Right forelimb (tissue), 1 donor: ENCODE data around the gene DNAI7.

Experiments used
- DNase-seq: peaks from one replicate; pipeline ENCODE4 v3.0.0-alpha.2; 2018

The DNAI7 gene

DNA sequence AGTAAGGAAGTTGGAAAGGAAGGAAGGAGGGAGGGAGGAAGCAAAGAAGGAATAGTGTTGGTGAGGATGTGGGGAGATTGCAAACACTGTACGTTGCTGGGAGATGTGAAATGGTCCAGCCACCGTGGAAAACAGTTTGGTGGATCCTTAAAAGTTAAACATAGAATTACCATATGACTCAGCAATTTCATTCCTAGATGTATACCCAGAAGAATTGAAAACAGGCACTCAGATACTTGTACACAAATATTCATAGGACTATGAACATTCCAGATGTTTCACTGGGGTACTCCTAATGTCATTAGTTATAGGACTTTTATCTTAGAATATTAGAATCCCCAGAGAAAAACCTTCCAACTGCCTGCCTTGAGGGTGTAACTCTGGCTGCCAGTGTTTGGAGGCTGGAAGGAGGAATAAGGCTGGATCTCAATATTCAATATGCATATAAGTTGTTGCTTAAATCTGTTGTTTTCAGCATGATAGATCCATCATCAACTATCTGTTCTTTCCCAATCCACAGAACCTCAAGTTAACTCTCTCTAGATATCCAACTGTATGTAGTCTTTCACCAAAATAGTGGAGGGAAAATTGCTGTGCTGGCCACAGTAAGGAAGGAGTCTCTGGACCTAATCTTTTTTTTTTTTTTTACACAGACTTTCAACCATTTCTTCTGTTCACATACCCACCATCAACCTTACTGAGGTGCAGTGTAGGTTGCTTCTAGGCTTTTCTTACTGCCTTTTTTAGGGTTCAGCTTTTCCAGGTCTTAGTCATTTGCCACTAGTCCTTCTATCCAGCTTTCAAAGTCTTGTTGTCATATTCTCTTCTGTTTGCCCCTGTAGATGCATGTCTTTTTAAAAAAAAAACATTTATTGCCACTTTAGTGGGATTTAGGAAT, 94.5 kb downstream of the DNAI7 start:
- no peak for DNase-seq

DNA sequence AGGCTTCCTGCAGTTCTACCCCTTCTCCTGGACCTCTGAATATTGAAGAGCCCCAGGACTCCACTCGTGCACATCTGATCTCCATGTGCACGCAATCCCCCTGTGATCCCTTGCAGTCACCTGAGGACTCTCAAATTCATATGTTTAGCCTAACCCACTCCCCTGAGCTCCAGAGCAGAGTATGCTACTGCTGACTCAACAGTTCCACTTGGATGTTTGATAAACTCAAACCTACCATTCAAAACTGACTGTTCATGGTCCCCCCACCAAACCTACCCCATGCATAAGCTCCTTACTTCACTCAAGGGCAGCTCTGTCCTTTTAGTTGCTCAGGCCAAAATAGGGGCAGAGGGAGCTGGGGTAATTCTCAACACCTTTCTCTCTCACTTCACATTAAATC, 96.0 kb downstream of the DNAI7 start:
- DNase-seq, result no peak

DNA sequence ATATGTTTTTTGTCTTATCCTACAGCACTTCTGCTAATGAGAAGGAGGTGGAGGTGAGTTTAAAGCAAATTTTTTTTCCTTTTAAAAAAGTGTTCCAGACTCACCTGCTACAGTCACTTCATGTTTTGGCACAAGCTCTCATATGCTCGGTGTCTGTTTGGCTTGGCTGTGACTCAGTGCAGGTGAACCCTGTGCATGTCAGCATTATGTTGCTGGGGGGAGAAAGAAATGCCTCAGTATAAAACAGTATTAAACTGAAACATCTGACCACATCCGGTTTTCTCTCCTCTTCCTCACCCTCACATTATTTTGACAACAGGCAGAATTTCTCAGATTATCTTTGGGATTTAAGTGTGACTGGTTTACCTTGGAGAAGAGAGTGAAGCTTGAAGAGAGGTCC, 105.2 kb downstream of the DNAI7 start:
- DNase-seq, result no peak

DNA sequence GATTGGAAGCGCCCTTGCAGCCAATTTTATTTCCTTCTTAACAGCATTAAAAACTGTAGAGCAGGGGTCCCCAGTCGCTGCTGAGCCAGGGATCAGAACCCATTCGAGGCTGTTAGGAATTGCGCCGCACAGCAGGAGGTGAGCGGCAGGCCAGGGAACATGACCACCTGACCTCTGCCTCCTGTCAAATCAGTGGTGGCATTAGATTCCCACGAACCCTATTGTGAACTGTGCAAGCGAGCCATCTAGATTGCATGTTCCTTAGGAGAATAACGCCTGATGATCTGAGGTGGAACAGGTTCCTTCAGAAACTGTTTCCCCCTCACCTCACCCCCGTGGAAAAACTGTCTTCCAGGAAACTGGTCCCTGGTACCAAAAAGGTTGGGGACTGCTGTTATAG, 107.4 kb downstream of the DNAI7 start:
- no peak for DNase-seq

DNA sequence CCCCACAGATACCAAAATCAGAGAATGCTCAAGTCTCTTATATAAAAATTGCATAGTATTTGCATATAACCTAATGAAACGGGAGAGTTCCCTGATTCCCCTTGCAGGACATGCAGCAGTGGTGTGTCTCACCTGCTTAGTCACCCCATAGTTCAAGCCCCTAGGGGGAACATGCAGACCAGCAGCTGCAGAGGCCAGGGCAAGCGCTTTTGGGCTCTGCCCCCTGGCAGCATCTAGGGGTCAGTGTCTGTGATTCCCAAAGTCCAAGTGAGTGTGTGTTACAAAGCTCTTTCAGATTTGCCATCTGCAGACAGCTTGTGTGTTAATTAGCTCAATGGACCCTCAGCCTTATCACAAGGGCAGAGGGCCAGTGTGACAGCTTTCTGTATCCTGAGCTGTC, 110.1 kb downstream of the DNAI7 start:
- DNase-seq, result no peak

DNA sequence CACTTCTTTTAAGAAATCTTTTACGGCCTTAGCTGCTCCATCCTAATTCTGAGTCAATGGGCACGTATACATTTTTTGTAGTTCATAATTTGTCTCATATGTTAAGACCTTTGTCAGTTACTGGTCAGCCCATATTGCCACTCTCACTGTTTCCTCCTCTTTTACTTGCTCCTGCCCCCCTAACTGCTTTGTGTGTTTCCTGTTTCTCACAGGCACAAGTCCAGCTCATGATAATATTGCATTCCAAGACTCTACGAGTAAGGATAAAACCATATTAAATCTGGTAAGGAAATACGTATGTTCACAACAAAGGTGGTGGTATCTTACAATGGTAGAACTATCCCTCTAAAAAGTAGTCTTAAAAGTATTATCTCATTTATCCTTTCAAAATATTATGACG, 111.7 kb downstream of the DNAI7 start:
- DNase-seq, result no peak

DNA sequence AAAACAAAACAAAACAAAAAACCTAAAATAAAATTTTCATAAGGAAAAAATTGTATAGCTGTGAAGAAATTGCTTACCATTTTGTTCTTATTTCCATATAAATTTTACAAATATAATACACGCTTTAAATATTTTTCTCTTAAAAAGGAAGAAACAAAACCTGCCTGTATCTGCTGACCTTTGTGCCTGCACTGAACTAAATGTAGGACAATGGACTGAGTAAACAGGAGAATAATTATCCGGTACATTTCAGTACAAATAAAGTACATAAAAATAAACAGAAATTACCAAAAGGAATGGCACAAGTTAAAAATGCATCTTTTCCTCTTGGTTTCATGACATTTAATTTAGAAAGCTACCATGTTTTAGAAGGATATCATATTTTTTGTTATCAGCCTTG, 112.3 kb downstream of the DNAI7 start:
- DNase-seq, result no peak

DNA sequence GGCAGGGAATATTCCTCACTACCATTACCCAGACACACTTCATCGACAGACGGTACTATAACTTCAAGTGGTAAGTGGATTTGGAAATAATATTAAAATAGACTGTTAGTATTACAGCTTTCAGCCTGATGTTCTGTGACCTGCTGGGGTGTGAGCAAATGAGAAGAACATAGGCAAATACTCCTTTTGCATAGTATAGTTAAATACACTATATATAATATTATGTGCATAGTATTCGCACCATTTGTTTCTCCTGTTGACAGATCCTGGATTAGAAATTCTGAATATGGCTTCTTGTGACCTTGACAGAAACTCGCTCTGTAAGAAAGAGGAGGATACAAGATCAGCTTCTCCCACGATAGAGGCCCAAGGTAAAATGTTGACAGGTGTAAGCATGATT, 115.6 kb downstream of the DNAI7 start:
- no peak for DNase-seq

DNA sequence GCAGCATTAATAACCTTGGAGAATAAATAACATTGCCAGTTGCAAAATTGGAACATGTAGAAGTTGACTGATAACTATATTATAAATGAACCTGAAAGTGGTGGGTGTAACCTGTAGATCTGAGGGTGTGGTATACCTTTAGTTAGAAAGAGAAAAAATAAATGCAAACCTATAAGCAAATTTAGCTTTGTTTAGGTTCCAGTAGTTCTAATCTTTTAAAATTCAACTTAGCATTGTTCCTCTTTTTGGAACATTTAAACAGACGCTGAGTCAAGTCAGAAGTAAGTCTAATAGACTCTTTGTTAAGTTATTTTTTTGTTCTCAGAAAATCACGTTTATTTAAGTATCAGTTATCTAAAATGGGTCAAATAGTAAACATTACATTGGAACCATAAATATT, 120.0 kb downstream of the DNAI7 start:
- DNase-seq, result no peak

DNA sequence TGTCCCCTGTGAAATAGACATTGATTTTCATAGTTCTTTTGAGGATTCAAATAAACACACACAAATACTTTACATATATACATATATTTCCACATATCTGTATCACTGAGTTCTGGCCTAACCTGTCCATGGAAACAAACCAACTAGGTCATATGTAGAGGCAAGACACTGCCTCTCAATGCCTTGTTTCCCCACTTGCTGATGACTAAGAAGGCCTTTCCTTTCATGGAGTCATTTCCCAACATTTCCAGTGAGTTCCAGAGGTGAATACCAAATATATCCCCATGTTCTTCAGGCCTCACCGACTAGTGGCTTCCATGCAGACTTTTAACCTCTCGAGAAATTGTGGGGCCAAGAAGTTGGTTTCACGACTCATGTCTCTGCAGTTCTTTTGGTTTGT, 120.8 kb downstream of the DNAI7 start:
- DNase-seq, result no peak

DNA sequence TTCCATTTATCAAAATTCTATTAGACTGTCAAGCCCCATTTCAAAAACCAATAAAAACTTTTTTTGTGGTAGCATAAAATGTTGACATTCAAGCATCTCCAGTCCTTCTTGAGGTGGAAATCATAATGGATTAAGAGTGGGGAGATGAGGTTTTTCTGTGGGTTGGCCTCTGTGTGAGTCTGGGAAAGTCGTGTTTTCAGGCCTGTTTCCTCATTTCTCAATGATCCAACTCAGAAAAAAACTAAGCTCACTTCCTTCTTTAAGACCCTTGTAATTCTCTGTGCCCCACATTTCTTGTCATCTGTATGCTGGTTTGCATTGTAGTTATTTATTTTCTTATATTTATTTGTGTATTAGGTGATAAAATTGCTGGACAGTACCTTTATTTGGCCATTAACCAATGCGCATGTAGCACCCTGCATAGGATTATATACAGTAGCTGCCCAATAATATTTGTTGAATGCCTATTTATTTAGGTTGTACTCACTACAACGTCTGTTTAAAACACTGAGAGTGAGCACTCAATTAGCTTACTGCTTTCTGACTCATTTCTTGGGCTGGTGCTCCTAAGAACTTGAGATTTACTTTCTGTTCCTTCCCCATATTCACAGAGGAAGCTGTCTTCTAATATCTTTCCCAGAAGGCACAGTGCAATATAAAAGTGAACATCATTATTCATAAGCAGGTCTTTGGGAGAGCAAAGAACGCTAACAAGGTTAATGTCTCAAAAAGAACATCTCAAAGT, 121.9 kb downstream of the DNAI7 start:
- DNase-seq, result no peak

DNA sequence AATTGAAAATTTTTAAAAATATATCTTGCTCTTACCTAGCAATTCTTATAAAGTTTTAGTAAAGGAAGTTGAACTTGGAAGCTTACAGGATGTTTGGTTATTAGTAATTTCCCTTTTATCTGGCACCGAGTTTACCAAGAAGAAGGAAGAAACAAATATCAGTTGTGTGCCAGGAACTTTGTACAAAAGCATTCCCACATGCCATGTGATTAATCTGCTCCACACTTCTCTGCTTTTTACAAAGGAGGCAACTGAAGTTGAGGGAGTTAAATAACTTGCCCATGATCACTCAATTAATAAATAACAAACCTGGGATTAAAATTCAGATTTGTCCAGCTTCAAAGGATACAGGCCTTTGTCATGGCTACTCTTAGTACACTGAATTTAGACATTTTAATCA, 123.6 kb downstream of the DNAI7 start:
- DNase-seq, result no peak

DNA sequence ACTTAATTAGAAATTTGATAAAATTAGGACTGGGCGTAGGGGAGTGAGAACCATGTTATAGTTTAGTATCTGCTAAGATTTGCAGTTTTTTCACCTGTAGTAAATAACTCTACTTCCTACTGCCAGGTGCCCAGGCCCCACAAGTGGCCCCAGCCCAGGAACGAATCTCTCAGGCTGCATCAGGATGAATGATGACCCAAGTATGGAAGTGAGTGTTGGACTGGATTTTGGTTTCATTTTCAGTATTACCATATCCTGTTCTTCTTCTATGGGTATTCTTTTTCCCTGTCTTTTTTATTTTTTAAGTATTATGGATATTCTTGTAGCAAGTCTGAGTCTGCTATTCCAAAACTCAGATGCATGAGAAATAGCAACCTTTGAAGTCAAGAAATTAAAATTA, 125.7 kb downstream of the DNAI7 start:
- DNase-seq, result no peak

DNA sequence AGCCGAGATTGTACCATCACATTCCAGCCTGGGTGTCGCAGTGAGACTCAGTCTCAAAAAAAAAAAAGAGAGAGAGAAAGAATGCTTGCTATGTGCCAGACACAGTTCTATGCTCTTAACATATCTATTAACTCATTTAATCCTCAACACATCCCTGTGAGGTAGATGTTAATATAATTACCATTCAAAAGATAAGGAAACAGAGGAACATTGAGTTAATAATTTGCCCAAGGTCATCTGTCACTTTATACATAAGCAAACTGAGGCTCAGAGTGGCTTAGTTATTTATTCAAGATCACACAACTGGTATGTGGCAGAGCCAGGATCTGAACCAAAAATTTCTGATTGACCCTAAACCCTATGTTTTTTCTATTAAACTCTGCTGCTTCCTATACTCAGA, 129.9 kb downstream of the DNAI7 start:
- no peak for DNase-seq

DNA sequence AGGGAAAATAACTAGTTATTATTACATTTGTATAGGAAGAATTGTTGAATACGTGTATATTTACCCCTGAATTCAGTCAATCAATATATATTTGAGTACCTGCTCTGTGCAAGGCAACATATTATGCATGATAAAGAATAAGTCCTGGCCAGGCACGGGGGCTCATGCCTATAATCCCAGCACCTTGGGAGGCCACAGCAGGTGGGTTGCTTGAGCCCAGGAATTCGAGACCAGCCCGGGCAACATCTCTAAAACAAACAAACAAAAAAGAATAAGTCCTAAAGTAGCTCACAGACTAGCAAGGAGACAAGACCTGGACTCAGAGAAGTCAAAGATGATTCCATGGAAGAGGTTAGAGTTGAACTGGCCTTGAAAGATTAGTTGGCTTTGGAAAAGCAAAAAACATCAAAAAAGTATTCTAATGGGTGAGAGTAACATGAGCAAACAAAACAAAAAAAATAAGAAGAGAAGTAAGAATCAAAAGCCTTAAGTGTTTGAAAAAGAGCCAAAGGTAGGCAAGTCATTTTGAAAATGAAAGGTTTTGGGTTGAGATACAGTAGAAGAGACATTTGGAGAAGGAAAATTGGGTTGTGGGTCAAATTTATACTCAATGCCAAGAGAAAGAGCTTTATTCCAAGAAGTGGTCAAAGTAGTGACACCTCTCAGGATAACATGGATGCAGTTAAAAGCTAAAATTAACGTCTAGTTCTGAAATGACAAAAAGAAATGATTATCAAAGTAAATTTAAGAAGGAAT, 130.9 kb downstream of the DNAI7 start:
- DNase-seq, result no peak

DNA sequence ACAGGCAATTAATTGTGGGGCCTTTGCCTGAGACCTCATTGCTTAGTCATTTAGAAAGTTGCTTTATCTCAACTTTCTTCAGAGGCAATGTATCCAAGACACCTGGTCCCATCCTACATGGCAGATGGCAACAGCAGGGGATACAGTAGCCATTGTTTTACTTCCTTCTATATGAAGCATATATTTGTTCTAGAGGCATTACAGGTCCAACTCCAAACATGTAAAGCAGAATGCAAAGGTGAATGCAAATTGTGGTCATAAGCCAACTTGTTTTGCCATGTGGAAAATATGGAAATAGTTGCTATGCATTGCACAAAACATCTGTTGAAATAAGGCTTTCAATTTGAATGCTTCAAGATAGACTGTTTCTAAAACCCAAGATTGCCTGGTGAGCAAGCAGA, 136.3 kb downstream of the DNAI7 start:
- DNase-seq, result no peak
